ENCODE data around the gene NTM.

NTM gene

GRCh38 chr11:131656179-131656838 lies 285.9 kb downstream of the NTM start:
- Mint-ChIP-seq H3K27ac (no peak overlapping the region), H3K36me3 (no peaks in the 10 kb centered on the region), H3K27me3 (peaks cover 27 to 30% of the 10 kb centered on the region in 2 donors), H3K4me1 (peaks cover 5 to 11% of the 10 kb centered on the region in 2 donors), H3K4me3 (no peak overlapping the region), H3K9me3 (peaks cover 0 to 2% of the 10 kb centered on the region in 2 donors)
- DNase-seq (no peak), ATAC-seq (replicated peaks) (no peak)

- Mint-ChIP-seq H3K27ac (no peak overlapping the region), H3K9me3 (peaks cover 0 to 2% of the 10 kb centered on the region in 2 donors)
- ATAC-seq (replicated peaks): no peak
Observed at GRCh38 chr11:131656839-131657211, 286.4 kb downstream of the NTM start.

GRCh38 chr11:131658414-131658813 lies 288.0 kb downstream of the NTM start:
- H3K9me3 Mint-ChIP-seq: peaks cover 0 to 2% of the 10 kb centered on the region in 2 donors
- peaks cover 5 to 11% of the 10 kb centered on the region in 2 donors for H3K4me1 Mint-ChIP-seq
- H3K36me3 Mint-ChIP-seq: no peaks in the 10 kb centered on the region
- H3K27ac Mint-ChIP-seq: no peak overlapping the region
- H3K27me3 Mint-ChIP-seq: peaks cover 28 to 30% of the 10 kb centered on the region in 2 donors
- DNase-seq: no peak
- no peak overlapping the region for H3K4me3 Mint-ChIP-seq
- ATAC-seq (replicated peaks): no peak

More at GRCh38 chr11:131656839-131657211, 286.4 kb downstream of the NTM start:
- Mint-ChIP-seq H3K27me3 (peaks cover 28 to 30% of the 10 kb centered on the region in 2 donors), H3K4me3 (no peak overlapping the region), H3K36me3 (no peaks in the 10 kb centered on the region), H3K4me1 (peaks cover 5 to 11% of the 10 kb centered on the region in 2 donors)
- no peak for DNase-seq

- H3K4me3 Mint-ChIP-seq: no peak overlapping the region
- ATAC-seq (replicated peaks) (peak; percentile 88 to 96), DNase-seq (peak; percentile 18)
- peaks cover 28 to 30% of the 10 kb centered on the region in 2 donors for H3K27me3 Mint-ChIP-seq
- H3K27ac Mint-ChIP-seq: no peak overlapping the region
- H3K9me3 Mint-ChIP-seq: peaks cover 0 to 2% of the 10 kb centered on the region in 2 donors
- H3K4me1 Mint-ChIP-seq: peaks cover 5 to 11% of the 10 kb centered on the region in 2 donors
- no peaks in the 10 kb centered on the region for H3K36me3 Mint-ChIP-seq
Observed at GRCh38 chr11:131658952-131659351, 288.5 kb downstream of the NTM start.

- Mint-ChIP-seq H3K4me3 (no peak overlapping the region), H3K9me3 (peaks cover 0 to 2% of the 10 kb centered on the region in 2 donors), H3K27ac (no peak overlapping the region), H3K4me1 (peaks cover 5 to 11% of the 10 kb centered on the region in 2 donors), H3K36me3 (no peaks in the 10 kb centered on the region), H3K27me3 (peaks cover 30% of the 10 kb centered on the region in 2 donors)
- no peak for ATAC-seq (replicated peaks)
- DNase-seq: no peak
Observed at GRCh38 chr11:131659931-131660330, 289.5 kb downstream of the NTM start.

- Mint-ChIP-seq H3K27me3 (peaks cover 30% of the 10 kb centered on the region in 2 donors), H3K4me3 (no peak overlapping the region)
- no peak for DNase-seq
Observed at GRCh38 chr11:131661132-131661531, 290.7 kb downstream of the NTM start.

GRCh38 chr11:131662317-131662972 lies 292.0 kb downstream of the NTM start:
- Mint-ChIP-seq H3K9me3 (no peaks in the 10 kb centered on the region), H3K27me3 (peaks cover 30 to 37% of the 10 kb centered on the region in 2 donors), H3K4me1 (peaks cover 5 to 11% of the 10 kb centered on the region in 2 donors), H3K27ac (no peak overlapping the region), H3K4me3 (no peak overlapping the region), H3K36me3 (no peaks in the 10 kb centered on the region)
- ATAC-seq (replicated peaks): no peak
- no peak for DNase-seq

More at GRCh38 chr11:131661132-131661531, 290.7 kb downstream of the NTM start:
- H3K27ac Mint-ChIP-seq: no peak overlapping the region
- peaks cover 0 to 2% of the 10 kb centered on the region in 2 donors for H3K9me3 Mint-ChIP-seq
- H3K4me1 Mint-ChIP-seq: peaks cover 5 to 11% of the 10 kb centered on the region in 2 donors
- H3K36me3 Mint-ChIP-seq: no peaks in the 10 kb centered on the region
- ATAC-seq (replicated peaks): no peak

- ATAC-seq (replicated peaks) (no peak), DNase-seq (no peak)
- Mint-ChIP-seq H3K36me3 (no peaks in the 10 kb centered on the region), H3K27ac (no peak overlapping the region), H3K4me3 (no peak overlapping the region), H3K4me1 (peaks cover 2 to 11% of the 10 kb centered on the region in 2 donors), H3K27me3 (peaks cover 26 to 39% of the 10 kb centered on the region in 2 donors), H3K9me3 (no peaks in the 10 kb centered on the region)
Observed at GRCh38 chr11:131662993-131663392, 292.6 kb downstream of the NTM start.

- Mint-ChIP-seq H3K27ac (no peak overlapping the region), H3K9me3 (no peaks in the 10 kb centered on the region), H3K4me1 (peaks cover 2 to 11% of the 10 kb centered on the region in 2 donors), H3K36me3 (no peaks in the 10 kb centered on the region), H3K4me3 (no peak overlapping the region), H3K27me3 (peaks cover 26 to 39% of the 10 kb centered on the region in 2 donors)
- DNase-seq (no peak), ATAC-seq (replicated peaks) (no peak)
Observed at GRCh38 chr11:131663405-131664200, 293.2 kb downstream of the NTM start.

- H3K9me3 Mint-ChIP-seq: peaks cover 0 to 2% of the 10 kb centered on the region in 2 donors
- H3K36me3 Mint-ChIP-seq: no peaks in the 10 kb centered on the region
- H3K27me3 Mint-ChIP-seq: peaks cover 24 to 43% of the 10 kb centered on the region in 2 donors
- peaks cover 3 to 7% of the 10 kb centered on the region in 2 donors for H3K4me1 Mint-ChIP-seq
- H3K4me3 Mint-ChIP-seq: no peak overlapping the region
- no peak overlapping the region for H3K27ac Mint-ChIP-seq
- DNase-seq: no peak
- ATAC-seq (replicated peaks): no peak
Observed at GRCh38 chr11:131664293-131664692, 293.9 kb downstream of the NTM start.

- Mint-ChIP-seq H3K9me3 (peaks cover 0 to 2% of the 10 kb centered on the region in 2 donors), H3K36me3 (no peaks in the 10 kb centered on the region), H3K4me3 (no peak overlapping the region), H3K4me1 (peaks cover 3 to 5% of the 10 kb centered on the region in 2 donors), H3K27me3 (peaks cover 18 to 40% of the 10 kb centered on the region in 2 donors), H3K27ac (no peak overlapping the region)
- ATAC-seq (replicated peaks) (no peak), DNase-seq (no peak)
Observed at GRCh38 chr11:131664816-131665215, 294.4 kb downstream of the NTM start.

GRCh38 chr11:131665344-131665968 lies 295.0 kb downstream of the NTM start:
- no peak overlapping the region for H3K4me3 Mint-ChIP-seq
- H3K36me3 Mint-ChIP-seq: no peaks in the 10 kb centered on the region
- peaks cover 12 to 34% of the 10 kb centered on the region in 2 donors for H3K27me3 Mint-ChIP-seq
- ATAC-seq (replicated peaks): no peak
- no peak overlapping the region for H3K27ac Mint-ChIP-seq
- H3K4me1 Mint-ChIP-seq: peaks cover 3 to 5% of the 10 kb centered on the region in 2 donors
- DNase-seq: no peak
- peaks cover 0 to 2% of the 10 kb centered on the region in 2 donors for H3K9me3 Mint-ChIP-seq

GRCh38 chr11:131666006-131666405 lies 295.6 kb downstream of the NTM start:
- DNase-seq (no peak), ATAC-seq (replicated peaks) (no peak)
- H3K27ac Mint-ChIP-seq: no peak overlapping the region
- H3K27me3 Mint-ChIP-seq: peaks cover 8 to 29% of the 10 kb centered on the region in 2 donors
- peaks cover 0 to 2% of the 10 kb centered on the region in 2 donors for H3K9me3 Mint-ChIP-seq
- H3K4me1 Mint-ChIP-seq: peaks cover 3 to 5% of the 10 kb centered on the region in 2 donors
- no peaks in the 10 kb centered on the region for H3K36me3 Mint-ChIP-seq
- no peak overlapping the region for H3K4me3 Mint-ChIP-seq

GRCh38 chr11:131666617-131667016 lies 296.2 kb downstream of the NTM start:
- DNase-seq: no peak
- Mint-ChIP-seq H3K4me3 (no peak overlapping the region), H3K36me3 (no peaks in the 10 kb centered on the region), H3K27me3 (peaks cover 5 to 25% of the 10 kb centered on the region in 2 donors), H3K4me1 (peaks cover 3 to 5% of the 10 kb centered on the region in 2 donors), H3K27ac (no peak overlapping the region), H3K9me3 (peaks cover 0 to 2% of the 10 kb centered on the region in 2 donors)
- no peak for ATAC-seq (replicated peaks)
